Measurements from ENCODE around the gene STARD7.
"Not testable (repeated sequence)": the region's sequence is repeated elsewhere in the genome, so short reads cannot be mapped to it uniquely, and the experiment has no call there.

The STARD7 gene

DNA sequence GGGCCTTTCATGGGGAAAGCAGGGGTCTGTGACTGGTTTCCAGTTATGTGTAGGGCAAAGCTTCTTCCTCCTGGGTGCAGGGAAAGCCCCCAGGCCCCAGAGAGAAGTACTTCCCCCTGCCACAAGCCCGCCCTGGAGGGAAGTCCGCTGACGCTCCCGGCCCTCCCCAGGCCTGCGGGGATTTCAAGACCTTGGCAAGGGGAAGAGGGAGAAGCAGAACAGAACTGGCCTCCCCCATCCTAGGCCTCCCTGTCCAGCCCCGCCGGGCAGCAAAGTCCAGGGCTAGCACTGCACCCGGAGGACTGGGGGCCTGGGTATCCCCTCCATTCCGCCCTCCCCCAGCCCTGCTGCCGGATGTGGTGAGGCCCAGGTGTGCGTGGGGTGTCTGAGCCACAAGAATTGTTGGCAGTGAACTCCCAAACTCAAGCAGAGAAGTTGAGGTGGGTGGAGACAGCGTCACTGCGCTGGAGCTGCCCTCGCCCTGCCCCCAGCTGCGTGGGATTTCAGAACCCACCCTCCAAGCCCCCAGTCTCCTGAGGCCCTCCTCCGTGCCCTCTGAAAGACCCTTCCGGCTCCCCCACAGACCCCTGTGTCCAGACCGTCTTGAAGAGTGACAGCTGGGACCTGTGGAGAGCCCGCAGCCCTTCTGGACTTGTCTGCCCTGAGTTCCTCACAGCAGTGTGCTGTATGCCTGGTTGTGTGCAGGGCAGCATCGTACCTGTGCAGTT, 62.3 kb downstream of the STARD7 start:
- no peak for DNase-seq

DNA sequence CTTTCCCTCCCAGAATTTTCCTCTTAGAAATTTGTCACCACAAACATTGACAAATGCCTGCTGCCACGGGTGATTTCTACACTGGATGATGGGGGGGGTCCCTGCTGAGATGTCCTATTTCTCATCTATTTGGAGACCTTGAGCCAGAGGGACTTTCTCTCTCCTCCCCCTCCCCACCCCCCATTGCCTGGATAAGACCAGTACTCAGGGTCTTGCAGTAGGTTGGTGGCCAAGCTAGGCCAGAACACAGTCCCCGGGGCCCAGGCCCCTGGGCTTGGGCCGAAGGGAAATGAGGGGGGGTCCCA, 62.8 kb downstream of the STARD7 start:
- DNase-seq: no peak

GRCh38 chr2:96145036-96145847, 63.4 kb downstream of the STARD7 start, which contains the start of gene DUSP2:
DUSP2 (minus strand) TSS chr2:96145440; CDS start chr2:96145354, 86 bp downstream.
- DNase-seq: peak; percentile 80

- DNase-seq: peak; percentile 68
Observed at GRCh38 chr2:96144481-96145035, 64.1 kb downstream of the STARD7 start.

DNA sequence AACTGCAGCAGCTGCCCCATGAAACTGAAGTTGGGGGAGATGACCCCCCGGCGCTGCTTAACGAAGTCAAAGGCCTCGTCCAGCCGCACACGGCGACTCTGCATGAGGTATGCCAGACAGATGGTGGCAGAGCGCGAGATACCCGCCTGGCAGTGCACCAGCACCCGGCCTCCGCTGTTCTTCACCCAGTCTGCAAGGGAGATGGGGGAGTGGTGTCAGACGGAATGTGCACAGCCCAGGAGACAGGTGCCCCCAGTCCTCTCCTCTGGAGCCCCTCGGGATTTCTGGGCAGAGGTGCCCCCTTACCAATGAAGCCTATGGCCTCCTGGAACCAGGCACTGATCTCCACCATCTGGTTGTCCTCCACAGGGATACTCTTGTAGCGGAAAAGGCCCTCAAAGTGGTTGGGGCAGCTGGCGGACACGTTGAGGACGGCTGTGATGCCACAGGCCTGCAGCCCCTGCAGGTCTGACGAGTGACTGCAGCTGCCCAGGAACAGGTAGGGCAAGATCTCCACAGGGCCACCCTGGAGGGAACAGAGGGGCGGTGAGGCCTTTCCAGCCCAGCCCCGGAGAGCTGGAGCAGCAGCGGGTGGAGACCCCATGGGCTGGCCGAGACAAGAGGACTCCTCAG, 64.7 kb downstream of the STARD7 start:
- DNase-seq: no peak

DNA sequence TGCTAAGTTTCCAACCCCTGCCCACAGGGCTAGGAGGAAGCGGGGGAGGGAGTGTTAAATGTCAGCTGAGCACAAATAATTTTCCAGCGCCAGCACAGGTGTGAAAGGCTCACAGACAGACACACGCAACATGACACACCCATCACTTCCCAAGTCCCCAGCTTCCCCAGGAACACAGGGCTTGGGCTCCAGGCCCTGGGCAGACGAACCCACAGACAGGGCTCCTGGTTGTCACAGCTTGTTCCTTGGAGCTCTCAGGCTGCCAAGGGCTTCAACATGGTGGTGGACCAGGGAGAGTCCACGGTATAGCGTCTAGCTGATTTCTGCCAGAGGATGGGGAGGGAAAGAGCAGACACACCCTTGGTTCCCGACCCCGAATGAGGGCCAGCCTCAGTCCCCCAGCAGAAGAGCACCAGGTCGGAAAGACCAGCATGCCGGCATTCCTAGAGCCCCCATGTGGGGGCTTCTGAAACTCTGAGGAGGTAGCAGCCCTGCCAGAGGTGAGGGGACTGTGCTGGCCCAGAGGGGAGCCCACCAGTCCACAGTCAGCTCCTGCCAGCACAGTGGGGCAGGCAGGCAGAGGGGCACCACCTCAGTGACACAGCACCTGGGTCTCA, 65.3 kb downstream of the STARD7 start:
- DNase-seq: no peak

GRCh38 chr2:96142217-96143113, 66.2 kb downstream of the STARD7 start:
- no peak for DNase-seq

DNA sequence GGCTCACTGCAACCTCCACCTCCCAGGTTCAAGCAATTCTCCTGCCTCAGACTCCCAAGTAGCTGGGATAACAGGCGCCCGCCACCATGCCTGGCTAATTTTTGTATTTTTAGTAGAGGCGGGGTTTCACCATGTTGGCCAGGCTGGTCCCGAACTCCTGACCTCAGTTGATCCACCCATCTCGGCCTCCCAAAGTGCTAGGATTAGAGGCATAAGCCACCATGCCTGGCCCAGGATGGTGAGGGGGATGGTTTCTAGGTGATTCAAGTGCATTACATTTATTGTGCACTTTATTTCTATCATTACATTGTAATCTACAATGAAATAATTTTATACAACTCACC, 67.0 kb downstream of the STARD7 start:
- DNase-seq: not testable (repeated sequence)

DNA sequence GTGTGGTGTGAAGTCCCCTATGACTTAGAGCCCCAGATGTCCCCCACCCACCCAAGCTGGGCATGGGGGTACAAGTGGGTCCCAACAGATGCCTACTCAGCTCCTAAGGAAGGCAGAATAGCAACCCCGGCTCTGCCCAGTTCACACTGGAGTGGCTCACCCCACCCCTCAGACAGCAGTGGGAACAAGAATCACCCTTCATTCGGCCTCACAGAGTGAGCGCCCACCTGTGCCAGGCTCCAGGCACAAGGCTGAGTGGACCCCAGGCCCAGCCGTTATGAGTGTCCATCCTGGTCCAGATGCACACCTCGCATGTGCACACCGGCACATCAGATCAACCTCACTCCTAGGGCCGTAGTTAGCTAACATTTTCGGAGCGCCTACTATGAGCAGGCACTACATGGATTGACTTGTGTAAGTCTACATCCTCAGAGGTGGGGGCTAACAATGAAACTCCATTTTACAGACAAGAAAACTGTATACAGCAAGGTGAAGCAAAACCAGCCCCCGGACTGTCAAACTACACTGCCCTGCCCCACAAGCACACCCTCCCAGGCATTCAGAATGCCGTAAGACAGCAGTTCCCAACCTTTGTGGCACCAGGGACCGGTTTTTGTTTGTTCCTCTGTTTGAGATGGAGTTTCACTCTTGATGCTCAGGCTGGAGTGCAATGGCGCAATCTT, 67.5 kb downstream of the STARD7 start:
- no peak for DNase-seq

DNA sequence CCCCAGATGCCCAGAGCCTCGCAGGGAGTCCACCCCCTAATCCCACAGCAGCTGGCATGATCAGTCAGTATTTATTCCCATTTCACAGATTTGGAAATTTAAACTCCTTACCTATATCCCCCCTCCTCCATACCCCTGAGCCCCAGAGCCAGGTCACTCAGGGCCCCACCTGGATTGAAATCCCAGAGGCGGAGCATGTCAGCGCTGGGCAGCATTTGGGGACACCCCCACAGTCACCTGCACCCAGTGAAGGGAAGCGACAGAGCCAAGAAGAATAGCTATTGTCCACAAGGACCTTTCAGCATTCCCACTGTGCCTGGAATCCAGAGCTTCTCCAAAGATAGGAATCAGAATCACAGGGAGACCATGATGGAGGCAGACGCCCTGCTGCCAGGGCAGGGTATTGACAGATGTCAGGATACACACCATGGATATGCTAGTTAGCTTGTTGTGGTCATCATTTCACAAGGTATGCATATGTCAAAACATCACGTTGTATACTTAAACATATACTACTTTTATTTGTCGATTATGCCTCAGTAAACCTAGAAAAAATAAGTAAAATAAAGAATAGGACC, 69.4 kb downstream of the STARD7 start:
- DNase-seq: no peak

DNA sequence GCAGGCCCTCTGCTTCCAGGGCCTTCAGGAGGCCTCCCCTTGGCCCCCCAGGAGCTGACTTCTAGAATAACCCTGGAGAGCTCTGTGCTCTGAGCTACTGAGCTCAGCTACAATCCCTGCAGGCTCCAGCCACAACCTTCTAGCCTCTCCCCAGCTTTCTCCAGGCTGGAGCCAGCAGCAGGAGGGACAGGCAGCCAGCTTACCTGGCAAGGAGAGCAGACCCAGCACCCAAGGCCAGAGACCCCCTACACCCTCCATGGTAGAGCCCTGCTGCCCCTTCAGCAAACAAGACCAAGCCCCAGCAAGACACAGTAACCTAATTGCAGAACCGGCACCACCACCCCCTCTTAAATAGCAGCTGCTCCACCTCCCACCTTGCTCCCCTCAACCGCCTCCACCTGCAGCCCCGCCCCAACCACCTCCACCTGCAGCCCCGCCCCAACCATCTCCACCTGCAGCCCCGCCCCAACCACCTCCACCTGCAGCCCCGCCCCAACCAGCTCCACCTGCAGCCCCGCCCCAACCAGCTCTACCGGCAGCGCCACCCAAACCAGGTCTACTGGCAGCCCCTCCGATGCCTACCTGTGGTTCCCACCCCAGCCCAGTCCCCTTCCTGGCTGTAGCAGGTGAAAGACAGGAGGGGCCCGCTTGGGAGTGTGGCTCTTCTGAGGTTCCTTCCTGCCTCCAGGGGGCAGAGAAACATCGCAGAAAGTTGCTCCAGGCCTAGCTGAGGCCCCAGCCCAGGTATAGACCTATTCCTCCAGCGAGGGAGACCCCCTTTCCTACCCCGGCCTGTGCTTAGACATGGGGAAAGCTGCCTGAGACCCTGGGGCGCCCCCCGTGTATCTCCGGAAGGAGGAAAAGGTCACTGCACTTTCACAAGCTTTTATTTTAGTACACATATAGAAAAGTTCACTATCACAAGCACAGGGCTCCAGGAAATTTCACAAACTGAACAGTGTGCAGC, 70.2 kb downstream of the STARD7 start, which contains the start of gene ASTL:
Gene ASTL, minus strand, starts transcription at position 324 of the 967 bp plus-strand sequence. Its CDS starts 66 bp downstream, at position 258.
- no peak for DNase-seq

- no peak for DNase-seq
Observed at GRCh38 chr2:96137321-96138178, 71.1 kb downstream of the STARD7 start.

DNA sequence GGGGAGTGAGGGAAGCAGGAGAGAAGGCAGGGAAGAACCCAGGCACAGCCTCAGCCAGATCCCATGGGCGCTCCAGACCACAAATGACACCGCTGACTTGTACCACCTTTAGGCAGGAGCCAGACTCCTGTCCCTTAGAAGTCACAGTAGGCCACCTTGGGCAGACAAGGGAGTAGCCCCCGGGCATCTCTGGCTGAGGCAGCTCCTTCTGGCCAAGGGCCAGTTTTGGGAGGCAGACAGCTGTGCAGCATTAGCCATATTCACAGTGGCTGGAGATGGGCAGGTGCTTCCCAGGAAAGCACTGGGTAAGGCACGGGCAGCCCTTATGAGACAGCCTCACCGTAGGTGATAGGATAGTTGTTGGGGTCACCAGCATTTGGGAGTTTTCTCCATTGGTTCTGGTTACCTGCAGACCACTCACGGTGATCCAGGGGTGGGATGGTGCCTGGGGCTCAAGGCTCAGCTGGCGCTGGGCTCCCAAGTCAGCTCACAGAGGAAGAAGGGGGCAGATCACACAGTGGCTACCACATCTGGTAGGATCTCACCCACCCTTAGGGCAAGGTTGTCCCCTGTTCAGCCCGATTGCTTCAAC, 72.4 kb downstream of the STARD7 start:
- DNase-seq: no peak

- no peak for DNase-seq
Observed at GRCh38 chr2:96135621-96136020, 73.0 kb downstream of the STARD7 start.

DNA sequence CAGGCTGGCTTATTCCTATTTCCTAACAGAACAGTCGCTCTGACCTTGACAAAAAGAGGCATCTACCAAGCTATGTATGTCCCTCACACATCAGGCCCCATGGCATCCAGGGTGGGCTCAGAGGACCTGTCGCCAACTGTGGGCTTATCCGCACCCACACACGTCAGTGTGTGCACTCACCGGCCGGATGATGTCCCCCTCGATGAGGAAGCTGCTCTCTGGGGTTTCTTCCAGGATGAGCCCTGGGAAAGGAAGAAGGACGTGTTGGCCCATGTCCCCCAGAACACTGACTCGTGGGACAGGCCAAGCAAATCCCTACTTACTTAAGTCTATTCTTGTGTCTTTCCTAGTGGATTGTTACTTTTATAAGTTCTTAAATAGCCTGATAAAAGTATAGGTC, 73.5 kb downstream of the STARD7 start:
- DNase-seq: no peak
